K562 (cell line): ENCODE results near the gene SLC4A1. TPM values are rescaled to one million over a fixed set of nuclear protein-coding genes. Genes with fewer than 3 reads are reported as not detected.

Experiments
- BCOR ChIP-seq: fragments of 450-650 bp; IDR thresholded peaks from 2 replicates; pipeline ENCODE4 v1.6.1; 2016
- CBX3 ChIP-seq, 2 experiments: IDR thresholded peaks; 1 replicate in 1 of 2; 2 replicates in 1 of 2; pipeline ENCODE4 v1.6.1; 2012; ENCODE audit warnings: inconsistent platforms in 2 of 2, low read length in 2 of 2, borderline replicate concordance in 1 of 2, control low read depth in 1 of 2
- CHD2 ChIP-seq: IDR thresholded peaks from 2 replicates; pipeline ENCODE4 v1.6.1; 2011; ENCODE audit warnings: low read depth, low read length
- ETV5 ChIP-seq: sonication (generic); formaldehyde crosslinking; IDR thresholded peaks from 2 replicates; pipeline ENCODE4 v1.4.0; 2020; ENCODE audit warnings: low read depth, mild to moderate bottlenecking, missing genetic modification reagents
- FUS ChIP-seq: fragments of 200-400 bp; formaldehyde crosslinking; optimal IDR thresholded peaks from 2 replicates; pipeline ENCODE3; 2017; ENCODE audit warnings: low read depth, low read length
- GABPB1 ChIP-seq: sonication (generic); formaldehyde crosslinking; IDR thresholded peaks from 2 replicates; pipeline ENCODE4 v1.8.0; 2022; ENCODE audit warnings: mild to moderate bottlenecking, missing genetic modification reagents
- KDM1A ChIP-seq, 2 experiments: fragments of 450-650 bp; IDR thresholded peaks; 2 replicates each; pipeline ENCODE4 v1.6.1; 2016; ENCODE audit warnings: mild to moderate bottlenecking in 2 of 2
- KDM4B ChIP-seq, 2 experiments: fragments of 450-650 bp in 1 of 2; sonication (generic) in 1 of 2; IDR thresholded peaks; 2 replicates each; pipeline ENCODE4 v1.6.1; 2016 to 2017; ENCODE audit warnings: borderline replicate concordance in 2 of 2, antibody characterized with exemption in 1 of 2, low read depth in 1 of 2, mild to moderate bottlenecking in 1 of 2
- MECOM ChIP-seq: fragments of 250-450 bp; sonication (Bioruptor Pico); IDR thresholded peaks from 2 replicates; pipeline ENCODE4 v1.8.0; 2022; ENCODE audit warnings: inconsistent platforms
- RBM14 ChIP-seq: fragments of 200-400 bp; formaldehyde crosslinking; IDR thresholded peaks from 2 replicates; pipeline ENCODE4 v1.6.1; 2018; ENCODE audit warnings: low read depth, mild to moderate bottlenecking, low read length, moderate library complexity, borderline replicate concordance; ENCODE audit not compliant: insufficient read depth
- RBM25 ChIP-seq: fragments of 200-400 bp; formaldehyde crosslinking; IDR thresholded peaks from 2 replicates; pipeline ENCODE4 v1.6.1; 2018; ENCODE audit warnings: low read length, low read depth, moderate library complexity; ENCODE audit not compliant: severe bottlenecking
- SRSF9 ChIP-seq: fragments of 200-400 bp; formaldehyde crosslinking; IDR thresholded peaks from 2 replicates; pipeline ENCODE4 v1.6.1; 2017; ENCODE audit warnings: low read depth, low read length, borderline replicate concordance
- TBP ChIP-seq: optimal IDR thresholded peaks from 2 replicates; pipeline ENCODE3; 2011; ENCODE audit warnings: low read depth, low read length, improper control_type of control experiment
- ZNF239 ChIP-seq: fragments of 250-450 bp; sonication (Bioruptor Pico); IDR thresholded peaks from 2 replicates; pipeline ENCODE4 v1.4.0; 2020; ENCODE audit warnings: mild to moderate bottlenecking
- ZNF76 ChIP-seq: fragments of 250-450 bp; sonication (Bioruptor Pico); IDR thresholded peaks from 2 replicates; pipeline ENCODE4 v1.4.0; 2020; ENCODE audit warnings: mild to moderate bottlenecking, moderate library complexity, borderline replicate concordance
- polyA plus RNA-seq, 8 experiments: library from polyadenylated mRNA; depleted of rRNA in 4 of 8; stranded (reverse) in 5 of 8; unstranded in 3 of 8; fragments of >200 nt; fragmentation: Nextera tagmentation in 2 of 8; fragmentation: Illumina TruSeq in 1 of 8; extraction: Ambion mirVana in 2 of 8; extraction: Trizol in 1 of 8; gene quantifications; 2 replicates each; pipeline versions ENCODE4 v1.2.1 to v1.2.3, GENCODE V29; 2011 to 2014; ENCODE audit warnings: inconsistent platforms in 1 of 8, missing spikeins in 1 of 8
- total RNA-seq, 7 experiments: library from RNA; depleted of rRNA in 6 of 7; stranded (reverse); fragments of >200 nt in 6 of 7; fragmentation: Illumina TruSeq in 2 of 7; extraction: Trizol in 2 of 7; gene quantifications; 2 replicates each; pipeline versions ENCODE4 v1.2.1 to v1.2.3, GENCODE V29; 2011 to 2021; ENCODE audit warnings: low replicate concordance in 1 of 7
- TF ChIP-seq, protein P1 (sequence below): fragments of 200-800 bp; sonication (Bioruptor generic); IDR thresholded peaks from 2 replicates; pipeline ENCODE4 v1.6.1; 2017; ENCODE audit warnings: missing genetic modification characterization, missing compliant biosample characterization
- TF ChIP-seq, protein P2 (sequence below): sonication (generic); formaldehyde crosslinking; IDR thresholded peaks from 2 replicates; pipeline ENCODE4 v1.5.0; 2020; ENCODE audit warnings: missing genetic modification reagents
- TF ChIP-seq, protein P3 (sequence below): fragments of 450-650 bp; IDR thresholded peaks from 2 replicates; pipeline ENCODE4 v1.7.1; 2018; ENCODE audit warnings: mild to moderate bottlenecking, low read depth; ENCODE audit not compliant: partially characterized antibody
- TF ChIP-seq, protein P4 (sequence below): fragments of 450-650 bp; IDR thresholded peaks from 2 replicates; pipeline ENCODE4 v1.6.1; 2018; ENCODE audit warnings: mild to moderate bottlenecking, low read depth; ENCODE audit not compliant: partially characterized antibody

Gene SLC4A1
- total and polyA plus RNA-seq, 9 of the 15 experiments (the other 6 are each of a cell fraction or from before 2014, with no cell fraction given): 0.14 to 1.00 (median 0.53) TPM

DNA sequence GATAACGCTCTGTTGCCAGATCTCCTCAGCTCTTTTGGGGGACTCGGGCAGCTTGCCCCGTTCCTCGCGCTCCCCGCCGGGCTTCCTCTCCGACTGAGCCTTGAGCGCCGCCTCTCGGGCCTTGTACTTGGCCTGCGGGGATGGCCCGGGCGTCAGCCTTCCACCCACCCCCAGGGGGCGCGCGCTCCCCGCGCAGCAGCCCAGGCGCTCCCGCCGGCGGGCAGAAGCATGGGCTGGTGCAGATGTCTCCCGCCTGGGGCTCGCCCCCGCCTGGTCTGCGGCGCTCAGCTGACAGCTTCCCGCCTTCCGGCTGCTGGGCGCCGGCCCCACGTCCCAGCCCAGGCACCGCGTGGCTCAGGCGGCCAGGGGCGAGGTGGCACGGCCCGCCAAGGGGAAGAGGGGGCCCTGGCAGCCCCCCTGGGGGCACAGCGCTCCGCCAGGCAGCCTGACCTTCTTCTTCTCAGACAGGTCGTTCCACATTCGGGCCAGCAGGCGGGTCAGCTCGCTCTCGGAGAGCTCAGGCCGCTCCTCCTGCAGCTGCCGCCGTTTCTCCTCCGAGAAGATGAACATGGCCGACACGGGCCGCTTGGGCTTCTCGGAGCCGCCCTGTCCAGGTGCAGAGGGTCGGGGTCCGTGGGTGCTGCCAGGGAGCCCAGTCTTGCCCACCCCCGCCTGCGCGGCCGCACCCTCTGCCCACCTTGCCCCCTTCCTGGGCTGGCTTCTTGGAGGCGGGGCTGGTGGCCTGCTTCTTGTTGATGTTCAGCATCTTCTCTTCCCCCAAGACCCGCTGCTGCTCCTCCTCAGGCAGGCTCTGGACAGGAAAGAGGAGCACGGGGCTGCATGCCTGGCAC lies 57.4 kb downstream of the SLC4A1 start (continued):
- TF ChIP-seq SRSF9 (no peak), ZNF239 (CRISPR knock-in tag) (no peak), FUS (peak; percentile 95), MECOM (CRISPR knock-in tag) (no peak), KDM1A (IDR thresholded peaks at IDR 0.05) (0 out of 4 replicates have a peak, but pooled peaks of 1 of the 2 experiments have one; percentile 8), RBM25 (peak; percentile 65), KDM4B (IDR thresholded peaks at IDR 0.05; ENCODE audit: borderline replicate concordance in 2 of 2, low read depth in 1 of 2) (peak in 1 of 2 experiments; percentile 18; a peak in 1 of 4 replicates), CBX3 (IDR thresholded peaks at IDR 0.05; ENCODE audit: borderline replicate concordance in 1 of 2, low read length in 2 of 2) (peak in 1 of 2 experiments; percentile 48; a peak in 1 of 3 replicates), TBP (peak; percentile 28), CHD2 (no peak), ETV5 (CRISPR knock-in tag) (peak; percentile 88), ZNF76 (CRISPR knock-in tag) (no peak), BCOR (peak; percentile 49; the same call in 1 of the 2 replicates), GABPB1 (CRISPR knock-in tag) (peak; percentile 82), RBM14 (no peak)
- TF ChIP-seq, protein P1, sequence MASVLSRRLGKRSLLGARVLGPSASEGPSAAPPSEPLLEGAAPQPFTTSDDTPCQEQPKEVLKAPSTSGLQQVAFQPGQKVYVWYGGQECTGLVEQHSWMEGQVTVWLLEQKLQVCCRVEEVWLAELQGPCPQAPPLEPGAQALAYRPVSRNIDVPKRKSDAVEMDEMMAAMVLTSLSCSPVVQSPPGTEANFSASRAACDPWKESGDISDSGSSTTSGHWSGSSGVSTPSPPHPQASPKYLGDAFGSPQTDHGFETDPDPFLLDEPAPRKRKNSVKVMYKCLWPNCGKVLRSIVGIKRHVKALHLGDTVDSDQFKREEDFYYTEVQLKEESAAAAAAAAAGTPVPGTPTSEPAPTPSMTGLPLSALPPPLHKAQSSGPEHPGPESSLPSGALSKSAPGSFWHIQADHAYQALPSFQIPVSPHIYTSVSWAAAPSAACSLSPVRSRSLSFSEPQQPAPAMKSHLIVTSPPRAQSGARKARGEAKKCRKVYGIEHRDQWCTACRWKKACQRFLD: peak; percentile 58; the same call in 1 of the 2 replicates
- TF ChIP-seq, protein P2, sequence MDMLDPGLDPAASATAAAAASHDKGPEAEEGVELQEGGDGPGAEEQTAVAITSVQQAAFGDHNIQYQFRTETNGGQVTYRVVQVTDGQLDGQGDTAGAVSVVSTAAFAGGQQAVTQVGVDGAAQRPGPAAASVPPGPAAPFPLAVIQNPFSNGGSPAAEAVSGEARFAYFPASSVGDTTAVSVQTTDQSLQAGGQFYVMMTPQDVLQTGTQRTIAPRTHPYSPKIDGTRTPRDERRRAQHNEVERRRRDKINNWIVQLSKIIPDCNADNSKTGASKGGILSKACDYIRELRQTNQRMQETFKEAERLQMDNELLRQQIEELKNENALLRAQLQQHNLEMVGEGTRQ (CRISPR knock-in tag): peak; percentile 45; the same call in 1 of the 2 replicates
- TF ChIP-seq, protein P3, sequence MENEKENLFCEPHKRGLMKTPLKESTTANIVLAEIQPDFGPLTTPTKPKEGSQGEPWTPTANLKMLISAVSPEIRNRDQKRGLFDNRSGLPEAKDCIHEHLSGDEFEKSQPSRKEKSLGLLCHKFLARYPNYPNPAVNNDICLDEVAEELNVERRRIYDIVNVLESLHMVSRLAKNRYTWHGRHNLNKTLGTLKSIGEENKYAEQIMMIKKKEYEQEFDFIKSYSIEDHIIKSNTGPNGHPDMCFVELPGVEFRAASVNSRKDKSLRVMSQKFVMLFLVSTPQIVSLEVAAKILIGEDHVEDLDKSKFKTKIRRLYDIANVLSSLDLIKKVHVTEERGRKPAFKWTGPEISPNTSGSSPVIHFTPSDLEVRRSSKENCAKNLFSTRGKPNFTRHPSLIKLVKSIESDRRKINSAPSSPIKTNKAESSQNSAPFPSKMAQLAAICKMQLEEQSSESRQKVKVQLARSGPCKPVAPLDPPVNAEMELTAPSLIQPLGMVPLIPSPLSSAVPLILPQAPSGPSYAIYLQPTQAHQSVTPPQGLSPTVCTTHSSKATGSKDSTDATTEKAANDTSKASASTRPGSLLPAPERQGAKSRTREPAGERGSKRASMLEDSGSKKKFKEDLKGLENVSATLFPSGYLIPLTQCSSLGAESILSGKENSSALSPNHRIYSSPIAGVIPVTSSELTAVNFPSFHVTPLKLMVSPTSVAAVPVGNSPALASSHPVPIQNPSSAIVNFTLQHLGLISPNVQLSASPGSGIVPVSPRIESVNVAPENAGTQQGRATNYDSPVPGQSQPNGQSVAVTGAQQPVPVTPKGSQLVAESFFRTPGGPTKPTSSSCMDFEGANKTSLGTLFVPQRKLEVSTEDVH: peak; percentile 85
- TF ChIP-seq, protein P4, sequence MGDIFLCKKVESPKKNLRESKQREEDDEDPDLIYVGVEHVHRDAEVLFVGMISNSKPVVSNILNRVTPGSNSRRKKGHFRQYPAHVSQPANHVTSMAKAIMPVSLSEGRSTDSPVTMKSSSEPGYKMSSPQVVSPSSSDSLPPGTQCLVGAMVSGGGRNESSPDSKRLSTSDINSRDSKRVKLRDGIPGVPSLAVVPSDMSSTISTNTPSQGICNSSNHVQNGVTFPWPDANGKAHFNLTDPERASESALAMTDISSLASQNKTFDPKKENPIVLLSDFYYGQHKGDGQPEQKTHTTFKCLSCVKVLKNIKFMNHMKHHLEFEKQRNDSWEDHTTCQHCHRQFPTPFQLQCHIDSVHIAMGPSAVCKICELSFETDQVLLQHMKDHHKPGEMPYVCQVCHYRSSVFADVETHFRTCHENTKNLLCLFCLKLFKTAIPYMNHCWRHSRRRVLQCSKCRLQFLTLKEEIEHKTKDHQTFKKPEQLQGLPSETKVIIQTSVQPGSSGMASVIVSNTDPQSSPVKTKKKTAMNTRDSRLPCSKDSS: no peak
